K562 (cell line): Measurements from ENCODE around the gene VIM. TPM values are rescaled to one million over a fixed set of nuclear protein-coding genes. Genes with fewer than 3 reads are reported as not detected.
A peak's percentile ranks its signal among the peaks of the same experiment; 100 is the strongest.

Experiments
- ERF ChIP-seq: fragments of 450-650 bp; formaldehyde crosslinking; IDR thresholded peaks from 2 replicates; pipeline ENCODE4 v1.4.0; 2020; ENCODE audit warnings: mild to moderate bottlenecking, mixed read lengths
- ESRRB ChIP-seq: fragments of 250-450 bp; sonication (Bioruptor Pico); IDR thresholded peaks from 2 replicates; pipeline ENCODE4 v1.5.0; 2020; ENCODE audit warnings: mild to moderate bottlenecking, moderate library complexity, borderline replicate concordance
- FOS ChIP-seq: IDR thresholded peaks from 3 replicates; pipeline ENCODE4 v1.6.1; 2011; ENCODE audit not compliant: insufficient read length; ENCODE audit errors: extremely low read depth
- GTF2B ChIP-seq: IDR thresholded peaks from 2 replicates; pipeline ENCODE4 v1.6.1; 2011; ENCODE audit not compliant: insufficient read length; ENCODE audit errors: extremely low read depth
- HNRNPUL1 ChIP-seq: fragments of 200-400 bp; formaldehyde crosslinking; IDR thresholded peaks from 2 replicates; pipeline ENCODE4 v1.6.1; 2017; ENCODE audit warnings: low read length
- KAT2B ChIP-seq: IDR thresholded peaks from one replicate; pipeline ENCODE4 v1.6.1; 2012; ENCODE audit warnings: low read depth, mild to moderate bottlenecking, control low read depth, inconsistent platforms, low read length, moderate library complexity
- KLF16 ChIP-seq: IDR thresholded peaks from 2 replicates; pipeline ENCODE4 v1.6.1; 2016; ENCODE audit warnings: antibody characterized with exemption
- OTX1 ChIP-seq: fragments of 450-650 bp; formaldehyde crosslinking; IDR thresholded peaks from 2 replicates; pipeline ENCODE4 v1.4.0; 2022; ENCODE audit warnings: mild to moderate bottlenecking
- RHOXF2B ChIP-seq: fragments of 250-450 bp; sonication (Bioruptor Pico); conservative IDR thresholded peaks from 2 replicates; pipeline ENCODE4 v1.5.1; 2021
- SRSF3 ChIP-seq: fragments of 200-400 bp; formaldehyde crosslinking; IDR thresholded peaks from 2 replicates; pipeline ENCODE4 v1.6.1; 2016; ENCODE audit warnings: mild to moderate bottlenecking, low read length, moderate library complexity; ENCODE audit not compliant: insufficient read depth
- TAF1 ChIP-seq: IDR thresholded peaks from 2 replicates; pipeline ENCODE4 v1.6.1; 2011; ENCODE audit warnings: mild to moderate bottlenecking, low read length, moderate library complexity; ENCODE audit not compliant: insufficient read depth, control insufficient read depth, severe bottlenecking; ENCODE audit errors: extremely low read depth
- TFAP4 ChIP-seq: sonication (generic); formaldehyde crosslinking; IDR thresholded peaks from 2 replicates; pipeline ENCODE4 v1.8.0; 2022; ENCODE audit warnings: missing genetic modification reagents, mild to moderate bottlenecking, moderate library complexity, borderline replicate concordance
- THRA ChIP-seq: fragments of 450-650 bp; IDR thresholded peaks from 2 replicates; pipeline ENCODE4 v1.6.1; 2017; ENCODE audit warnings: mild to moderate bottlenecking, moderate library complexity
- ZBTB2 ChIP-seq: fragments of 450-650 bp; IDR thresholded peaks from 2 replicates; pipeline ENCODE4 v1.6.1; 2016; ENCODE audit warnings: antibody characterized with exemption
- ZFP91 ChIP-seq: sonication (generic); formaldehyde crosslinking; IDR thresholded peaks from 2 replicates; pipeline ENCODE4 v1.8.0; 2022; ENCODE audit warnings: mild to moderate bottlenecking, missing genetic modification reagents
- ZNF277 ChIP-seq: fragments of 250-450 bp; sonication (Bioruptor Pico); IDR thresholded peaks from 2 replicates; pipeline ENCODE4 v1.8.0; 2022; ENCODE audit warnings: inconsistent platforms, mild to moderate bottlenecking, moderate library complexity, borderline replicate concordance
- ZNF3 ChIP-seq: fragments of 250-450 bp; sonication (Bioruptor Pico); IDR thresholded peaks from 2 replicates; pipeline ENCODE4 v1.5.0; 2021; ENCODE audit warnings: mild to moderate bottlenecking, moderate library complexity
- ZNF398 ChIP-seq: fragments of 250-450 bp; sonication (Bioruptor Pico); IDR thresholded peaks from 2 replicates; pipeline ENCODE4 v1.8.0; 2021; ENCODE audit warnings: moderate library complexity, mild to moderate bottlenecking, inconsistent platforms
- polyA plus RNA-seq, 8 experiments: library from polyadenylated mRNA; depleted of rRNA in 4 of 8; stranded (reverse) in 5 of 8; unstranded in 3 of 8; fragments of >200 nt; fragmentation: Nextera tagmentation in 2 of 8; fragmentation: Illumina TruSeq in 1 of 8; extraction: Ambion mirVana in 2 of 8; extraction: Trizol in 1 of 8; gene quantifications; 2 replicates each; pipeline versions ENCODE4 v1.2.1 to v1.2.3, GENCODE V29; 2011 to 2014; ENCODE audit warnings: inconsistent platforms in 1 of 8, missing spikeins in 1 of 8
- total RNA-seq, 7 experiments: library from RNA; depleted of rRNA in 6 of 7; stranded (reverse); fragments of >200 nt in 6 of 7; fragmentation: Illumina TruSeq in 2 of 7; extraction: Trizol in 2 of 7; gene quantifications; 2 replicates each; pipeline versions ENCODE4 v1.2.1 to v1.2.3, GENCODE V29; 2011 to 2021; ENCODE audit warnings: low replicate concordance in 1 of 7

The VIM gene
- total and polyA plus RNA-seq, 9 of the 15 experiments (the other 6 are each of a cell fraction or from before 2014, with no cell fraction given): 86.0 to 621 (median 383) TPM

GRCh38 chr10:17229967-17230682, 2.1 kb downstream of the VIM start (continued):
- TF ChIP-seq ZNF398 (CRISPR knock-in tag): no peak
- no peak for TF ChIP-seq KAT2B
- no peak for TF ChIP-seq KLF16
- peak; percentile 23; the same call in 1 of the 2 replicates for TF ChIP-seq ZNF3 (CRISPR knock-in tag)
- no peak for TF ChIP-seq SRSF3
- TF ChIP-seq OTX1: 0 out of 2 replicates have a peak, but pooled peaks have one; percentile 43
- TF ChIP-seq GTF2B: peak; percentile 51
- no peak for TF ChIP-seq THRA
- no peak for TF ChIP-seq ZFP91 (CRISPR knock-in tag)
- TF ChIP-seq ZBTB2: no peak
- peak; percentile 65; the same call in 1 of the 2 replicates for TF ChIP-seq ERF (CRISPR knock-in tag)
- peak; percentile 75; the same call in 1 of the 2 replicates for TF ChIP-seq TFAP4 (CRISPR knock-in tag)
- no peak for TF ChIP-seq HNRNPUL1
- TF ChIP-seq RHOXF2B (CRISPR knock-in tag): no peak
- no peak for TF ChIP-seq FOS
- TF ChIP-seq TAF1: peak; percentile 49
- no peak for TF ChIP-seq ESRRB
- TF ChIP-seq ZNF277 (CRISPR knock-in tag): no peak
